HG03135 (cell line): ENCODE data around the gene MARS1.

ENCODE experiments used
- ATAC-seq: cut with Tn5 transposase; IDR thresholded peaks from one replicate; pipeline ENCODE4 v1.9.1; 2021; ENCODE audit warnings: mild to moderate bottlenecking, moderate library complexity; ENCODE audit not compliant: unreplicated experiment

The MARS1 gene

GRCh38 chr12:57470970-57471656 is 16.8 kb upstream of the MARS1 start:
- no peak for ATAC-seq

GRCh38 chr12:57471661-57472060 is 16.2 kb upstream of the MARS1 start:
- ATAC-seq, result no peak

GRCh38 chr12:57472391-57472790 is 15.5 kb upstream of the MARS1 start:
- ATAC-seq, result no peak

GRCh38 chr12:57473392-57473791 is 14.5 kb upstream of the MARS1 start:
- no peak for ATAC-seq

- no peak for ATAC-seq
Measured at GRCh38 chr12:57473886-57474285, 14.0 kb upstream of the MARS1 start.

GRCh38 chr12:57474430-57474829 is 13.4 kb upstream of the MARS1 start:
- ATAC-seq, result no peak

GRCh38 chr12:57474862-57475261 is 13.0 kb upstream of the MARS1 start:
- ATAC-seq, result no peak

GRCh38 chr12:57475271-57476161 is 12.4 kb upstream of the MARS1 start:
- no peak for ATAC-seq

GRCh38 chr12:57476162-57476992 is 11.5 kb upstream of the MARS1 start:
- ATAC-seq, result no peak

GRCh38 chr12:57476993-57477709 is 10.7 kb upstream of the MARS1 start:
- no peak for ATAC-seq

GRCh38 chr12:57477710-57478681 is 9.9 kb upstream of the MARS1 start:
- peak; percentile 36 for ATAC-seq

- ATAC-seq, result no peak
Measured at GRCh38 chr12:57479043-57479375, 8.9 kb upstream of the MARS1 start.

GRCh38 chr12:57479376-57480115 is 8.3 kb upstream of the MARS1 start, which contains the start of gene ARHGAP9:
Gene ARHGAP9 (minus strand): TSS chr12:57479866. CDS start chr12:57479406, 460 bp downstream.
- ATAC-seq, result peak; percentile 44

GRCh38 chr12:57481671-57482070 is 6.2 kb upstream of the MARS1 start:
- ATAC-seq, result no peak

GRCh38 chr12:57483466-57483865 is 4.4 kb upstream of the MARS1 start:
- no peak for ATAC-seq

GRCh38 chr12:57485695-57486094 is 2.2 kb upstream of the MARS1 start:
- ATAC-seq, result no peak

- ATAC-seq, result no peak
Measured at GRCh38 chr12:57487055-57487596, 742 bp upstream of the MARS1 start.

- no peak for ATAC-seq
Measured at GRCh38 chr12:57488402-57489156, 711 bp downstream of the MARS1 start.
